Brain microvascular endothelial cell (primary cell): ENCODE results near the gene KDM5A.
A peak's percentile ranks its signal among the peaks of the same experiment; 100 is the strongest.
"Not testable (repeated sequence)": the region's sequence is repeated elsewhere in the genome, so short reads cannot be mapped to it uniquely, and the experiment has no call there.

ENCODE experiments used
- DNase-seq: peaks from one replicate; pipeline ENCODE4 v3.0.0-alpha.2; 2020
- H3K27ac ChIP-seq: fragments of 250-450 bp; sonication (Bioruptor Pico); 2 replicates; pipeline ENCODE4 v1.5.1; 2020; ENCODE audit warnings: mild to moderate bottlenecking, moderate library complexity
- H3K27me3 ChIP-seq: fragments of 250-450 bp; sonication (Bioruptor Pico); replicated peaks from 2 replicates; pipeline ENCODE4 v1.5.1; 2020; ENCODE audit warnings: mild to moderate bottlenecking
- H3K36me3 ChIP-seq: fragments of 250-450 bp; sonication (Bioruptor Pico); replicated peaks from 2 replicates; pipeline ENCODE4 v1.5.1; 2020; ENCODE audit warnings: mild to moderate bottlenecking
- H3K4me3 ChIP-seq: 2 replicates; pipeline ENCODE4 v1.5.1; 2011; ENCODE audit warnings: low read depth, mild to moderate bottlenecking, control low read depth, low read length, moderate library complexity
- in situ Hi-C: cut with HindIII; loops from 2 replicates; pipeline ENCODE4 v1.10.0; 2017; ENCODE audit warnings: low sequenced_read_pairs, low pct_ligation_motif_present
- TF ChIP-seq, protein P1 (sequence below): IDR thresholded peaks from 2 replicates; pipeline ENCODE4 v1.5.1; 2011; ENCODE audit warnings: low read depth, mild to moderate bottlenecking, moderate library complexity, low read length, control low read depth, inconsistent platforms; ENCODE audit errors: missing control alignments

The KDM5A gene

DNA sequence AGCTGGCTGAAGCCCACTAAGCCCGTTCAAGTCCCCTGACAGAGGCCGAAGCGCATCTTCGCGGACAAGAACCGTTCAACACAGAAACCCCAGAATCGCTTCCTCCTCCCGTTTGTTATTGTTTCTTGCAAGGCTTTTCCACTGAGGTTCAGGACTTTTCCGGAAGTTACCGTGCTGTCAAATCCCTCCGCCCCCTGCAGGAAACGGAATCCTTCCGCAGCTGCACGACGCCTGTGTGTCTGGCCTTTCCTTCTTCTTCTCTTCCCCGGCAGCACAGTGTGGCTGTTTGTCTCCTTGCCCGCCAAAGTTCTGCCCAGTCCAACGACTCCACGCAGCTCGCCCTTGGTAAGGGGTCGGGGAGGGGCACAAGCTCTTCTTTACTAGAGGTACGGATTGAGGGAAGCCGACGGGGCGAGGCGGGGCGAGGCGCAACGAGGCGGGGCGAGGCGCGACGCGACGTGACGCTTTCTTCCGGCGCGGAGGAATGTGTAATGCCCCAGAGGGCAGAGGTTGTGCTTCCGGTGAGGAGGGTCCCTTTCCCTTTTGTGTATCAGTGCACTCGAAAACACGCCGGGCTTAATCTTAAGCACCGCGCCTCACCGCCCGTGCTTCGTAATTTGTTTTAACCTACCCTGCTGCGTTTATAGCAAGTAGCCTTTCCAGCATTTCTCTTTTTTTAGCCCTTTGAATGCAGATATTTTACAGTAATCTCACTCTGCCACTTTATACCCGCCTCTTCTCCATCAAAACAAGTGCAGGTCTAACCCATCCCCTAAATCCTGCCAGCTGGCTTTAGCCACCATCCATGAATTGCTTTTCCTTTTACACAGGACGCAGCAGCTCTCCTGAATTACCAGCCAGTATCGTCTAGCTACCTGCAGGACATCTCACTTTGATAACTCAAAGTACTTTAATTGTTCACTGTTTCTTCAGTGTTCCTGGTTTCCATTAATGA, at the start of gene KDM5A:
Gene KDM5A (minus strand): TSS at position 179 of the 955 bp plus-strand sequence. CDS start 229 bp downstream, outside the sequence.
- peak; percentile 88 for DNase-seq
- peak within 1 kb of the TSS; percentile 90 for H3K27ac ChIP-seq
- TF ChIP-seq, protein P1, sequence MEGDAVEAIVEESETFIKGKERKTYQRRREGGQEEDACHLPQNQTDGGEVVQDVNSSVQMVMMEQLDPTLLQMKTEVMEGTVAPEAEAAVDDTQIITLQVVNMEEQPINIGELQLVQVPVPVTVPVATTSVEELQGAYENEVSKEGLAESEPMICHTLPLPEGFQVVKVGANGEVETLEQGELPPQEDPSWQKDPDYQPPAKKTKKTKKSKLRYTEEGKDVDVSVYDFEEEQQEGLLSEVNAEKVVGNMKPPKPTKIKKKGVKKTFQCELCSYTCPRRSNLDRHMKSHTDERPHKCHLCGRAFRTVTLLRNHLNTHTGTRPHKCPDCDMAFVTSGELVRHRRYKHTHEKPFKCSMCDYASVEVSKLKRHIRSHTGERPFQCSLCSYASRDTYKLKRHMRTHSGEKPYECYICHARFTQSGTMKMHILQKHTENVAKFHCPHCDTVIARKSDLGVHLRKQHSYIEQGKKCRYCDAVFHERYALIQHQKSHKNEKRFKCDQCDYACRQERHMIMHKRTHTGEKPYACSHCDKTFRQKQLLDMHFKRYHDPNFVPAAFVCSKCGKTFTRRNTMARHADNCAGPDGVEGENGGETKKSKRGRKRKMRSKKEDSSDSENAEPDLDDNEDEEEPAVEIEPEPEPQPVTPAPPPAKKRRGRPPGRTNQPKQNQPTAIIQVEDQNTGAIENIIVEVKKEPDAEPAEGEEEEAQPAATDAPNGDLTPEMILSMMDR: no peak
- H3K27me3 ChIP-seq: no peaks in the 10 kb centered on the region
- in situ Hi-C loops: no loop called here
- peak within 1 kb of the TSS; percentile 88 for H3K4me3 ChIP-seq
- H3K36me3 ChIP-seq: no peaks in the 10 kb centered on the region

DNA sequence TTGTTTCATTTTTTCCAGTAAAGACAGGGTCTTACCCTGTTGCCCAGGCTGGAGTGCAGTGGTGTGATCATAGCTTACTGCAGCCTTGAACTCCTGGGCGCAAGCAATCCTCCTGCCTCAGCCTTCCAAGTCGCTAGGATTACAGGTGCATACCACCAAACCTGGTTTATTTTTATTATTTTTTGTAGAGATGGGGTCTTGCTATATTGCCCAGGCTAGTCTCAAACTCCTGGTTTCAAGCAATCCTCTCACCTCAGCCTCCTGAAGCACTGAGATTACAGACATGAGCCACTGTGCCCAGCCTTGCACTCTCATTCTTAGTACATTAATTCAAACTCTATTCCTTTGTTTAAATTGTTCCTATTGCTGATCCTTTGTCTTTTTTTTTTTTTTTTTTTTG, 46.6 kb upstream of the KDM5A start:
- DNase-seq, H3K27me3 ChIP-seq, H3K4me3 ChIP-seq, H3K36me3 ChIP-seq, in situ Hi-C loops, H3K27ac ChIP-seq: not testable (repeated sequence)

DNA sequence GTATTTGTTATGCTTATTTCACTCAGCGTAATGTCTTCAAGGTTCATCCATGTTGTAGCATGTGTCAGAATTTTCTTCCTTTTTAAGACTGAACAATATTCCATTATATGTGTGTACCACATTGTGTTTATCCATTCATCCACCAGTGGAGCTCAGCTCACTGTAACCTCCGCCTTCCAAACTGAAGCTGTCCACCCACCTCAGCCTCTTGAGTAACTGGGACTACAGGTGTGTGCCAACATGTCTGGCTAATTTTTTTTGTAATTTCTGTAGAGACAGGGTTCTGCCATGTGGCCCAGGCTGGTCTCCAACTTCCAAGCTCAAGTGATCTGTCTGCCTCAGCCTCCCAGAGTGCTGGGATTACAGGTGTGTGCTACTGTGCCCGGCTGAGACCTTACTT, 33.4 kb upstream of the KDM5A start:
- Histone ChIP-seq H3K36me3 (peaks cover 7% of the 10 kb centered on the region), H3K4me3 (no peak overlapping the region), H3K27me3 (no peaks in the 10 kb centered on the region), H3K27ac (no peak overlapping the region)
- in situ Hi-C loops: no loop called here
- DNase-seq: no peak
- TF ChIP-seq, protein P1: no peak

DNA sequence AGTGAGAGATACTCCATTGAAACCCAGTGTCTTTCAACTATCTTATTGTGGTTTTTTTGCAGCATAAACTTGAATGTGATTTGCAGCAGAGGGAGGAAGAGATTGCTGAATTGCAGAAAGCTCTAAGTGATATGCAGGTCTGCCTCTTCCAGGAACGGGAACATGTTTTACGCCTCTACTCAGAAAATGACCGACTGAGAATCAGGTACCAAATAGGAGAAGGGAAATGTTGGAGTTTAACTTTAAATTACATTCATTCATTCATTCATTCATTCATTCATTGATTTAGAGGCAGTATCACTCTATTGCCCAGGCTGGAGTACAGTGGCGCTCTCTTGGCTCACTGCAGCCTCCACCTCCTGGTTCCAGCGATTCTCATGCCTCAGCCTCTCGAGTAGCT, 29.3 kb upstream of the KDM5A start:
- Histone ChIP-seq H3K27me3 (no peaks in the 10 kb centered on the region), H3K36me3 (peaks cover 7% of the 10 kb centered on the region), H3K27ac (no peak overlapping the region), H3K4me3 (no peak overlapping the region)
- TF ChIP-seq, protein P1: no peak
- in situ Hi-C loops: no loop called here
- no peak for DNase-seq

DNA sequence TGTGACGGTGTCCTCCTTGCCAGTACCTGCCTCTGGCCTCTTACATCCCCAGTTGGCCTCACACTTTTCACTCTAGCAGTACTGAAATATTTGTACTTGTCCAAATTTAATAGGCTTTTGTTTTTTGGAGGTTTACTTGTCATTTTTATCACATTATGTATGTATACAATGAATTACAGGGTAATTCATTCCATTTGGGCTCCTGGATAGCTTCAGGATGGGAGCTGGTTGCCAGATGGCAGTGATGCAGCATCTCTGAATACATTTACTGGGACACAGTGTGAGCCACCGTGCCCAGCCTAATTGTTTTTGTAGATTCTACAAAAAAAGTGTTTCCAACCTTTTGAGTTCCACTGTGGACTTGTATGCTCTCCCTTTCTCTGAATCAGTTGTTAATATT, 25.7 kb upstream of the KDM5A start:
- Histone ChIP-seq H3K4me3 (no peak overlapping the region), H3K36me3 (peaks cover 7% of the 10 kb centered on the region), H3K27ac (no peak overlapping the region), H3K27me3 (no peaks in the 10 kb centered on the region)
- no peak for DNase-seq
- TF ChIP-seq, protein P1: no peak
- in situ Hi-C loops: no loop called here

DNA sequence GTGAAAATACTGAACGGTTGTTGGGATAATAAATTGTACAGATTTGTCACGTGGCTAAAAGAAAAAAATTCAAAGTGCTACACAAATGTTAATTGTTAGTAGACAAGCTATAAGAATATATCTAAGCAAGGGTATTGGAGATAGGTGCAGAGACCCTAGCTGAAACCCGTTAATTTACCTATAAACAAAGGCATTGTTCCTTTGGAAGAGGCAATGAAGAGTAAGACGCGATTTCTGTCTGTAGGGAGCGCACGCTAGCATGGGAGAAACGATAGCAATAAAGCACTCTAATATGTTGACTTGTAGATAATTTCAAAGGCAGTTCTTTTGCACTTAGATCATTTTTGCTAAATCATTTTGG, 12.9 kb upstream of the KDM5A start:
- TF ChIP-seq, protein P1: peak; percentile 48
- H3K4me3 ChIP-seq: peak overlapping the region; percentile 85
- in situ Hi-C loops: no loop called here
- H3K36me3 ChIP-seq: no peaks in the 10 kb centered on the region
- H3K27me3 ChIP-seq: no peaks in the 10 kb centered on the region
- DNase-seq: peak; percentile 22
- H3K27ac ChIP-seq: no peak overlapping the region
